GM19452 (cell line): ENCODE results near the gene PODXL.

Experiments
- ATAC-seq: cut with Tn5 transposase; IDR thresholded peaks from one replicate; pipeline ENCODE4 v1.9.1; 2021; ENCODE audit not compliant: unreplicated experiment

The PODXL gene

GRCh38 chr7:131455001-131455400, 101.4 kb downstream of the PODXL start:
- no peak for ATAC-seq

DNA sequence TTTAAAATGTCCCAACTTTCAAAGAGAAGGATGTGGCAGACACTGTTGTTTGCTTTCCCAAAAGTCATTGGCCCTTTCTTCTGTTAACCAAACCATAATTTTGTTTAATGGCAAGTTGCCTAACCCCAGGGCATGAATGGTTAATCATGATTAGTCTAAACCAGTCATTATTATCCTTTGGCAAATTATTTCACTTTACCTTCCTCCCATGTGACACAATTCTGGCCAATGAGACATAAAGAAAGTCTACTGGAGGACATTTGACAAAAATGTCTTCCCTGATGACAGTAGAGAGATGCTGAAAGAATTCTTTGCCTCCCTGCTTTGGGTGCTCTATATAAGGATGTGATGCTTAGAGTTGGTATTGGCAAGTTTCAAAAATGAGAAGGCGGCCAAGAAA, 101.9 kb downstream of the PODXL start:
- ATAC-seq = no peak
